COR-L47 (cell line): ENCODE measurements around the gene EYA4.

Source experiments
- DNase-seq: peaks from one replicate; lab custom pipeline; 2025; lab: John Stamatoyannopoulos, UW

Gene EYA4

GRCh38 chr6:133460101-133460500 is 218.9 kb downstream of the EYA4 start:
- DNase-seq, result no peak

- no peak for DNase-seq
Measured at GRCh38 chr6:133463790-133464189, 222.6 kb downstream of the EYA4 start.

- DNase-seq, result no peak
Measured at GRCh38 chr6:133466680-133467079, 225.5 kb downstream of the EYA4 start.

GRCh38 chr6:133467231-133467981 is 226.2 kb downstream of the EYA4 start:
- no peak for DNase-seq

- DNase-seq, result no peak
Measured at GRCh38 chr6:133467982-133468380, 226.8 kb downstream of the EYA4 start.

- no peak for DNase-seq
Measured at GRCh38 chr6:133468591-133468990, 227.4 kb downstream of the EYA4 start.

- DNase-seq, result no peak
Measured at GRCh38 chr6:133474516-133474915, 233.4 kb downstream of the EYA4 start.

- no peak for DNase-seq
Measured at GRCh38 chr6:133478673-133479072, 237.5 kb downstream of the EYA4 start.

- DNase-seq, result no peak
Measured at GRCh38 chr6:133487174-133487573, 246.0 kb downstream of the EYA4 start.

GRCh38 chr6:133495205-133495903 is 254.2 kb downstream of the EYA4 start:
- no peak for DNase-seq

- DNase-seq, result no peak
Measured at GRCh38 chr6:133499662-133500061, 258.5 kb downstream of the EYA4 start.

- DNase-seq, result no peak
Measured at GRCh38 chr6:133501675-133502270, 260.6 kb downstream of the EYA4 start.

- DNase-seq, result no peak
Measured at GRCh38 chr6:133502441-133503335, 261.5 kb downstream of the EYA4 start.

GRCh38 chr6:133503336-133503729 is 262.2 kb downstream of the EYA4 start:
- no peak for DNase-seq

- no peak for DNase-seq
Measured at GRCh38 chr6:133504158-133504557, 263.0 kb downstream of the EYA4 start.

- no peak for DNase-seq
Measured at GRCh38 chr6:133504761-133505160, 263.6 kb downstream of the EYA4 start.

GRCh38 chr6:133505681-133506080 is 264.5 kb downstream of the EYA4 start:
- no peak for DNase-seq

GRCh38 chr6:133512410-133513016 is 271.4 kb downstream of the EYA4 start:
- no peak for DNase-seq

- no peak for DNase-seq
Measured at GRCh38 chr6:133523816-133524215, 282.7 kb downstream of the EYA4 start.

GRCh38 chr6:133526436-133526835 is 285.3 kb downstream of the EYA4 start:
- no peak for DNase-seq

GRCh38 chr6:133528566-133528965 is 287.4 kb downstream of the EYA4 start:
- no peak for DNase-seq

- DNase-seq, result no peak
Measured at GRCh38 chr6:133532908-133533307, 291.8 kb downstream of the EYA4 start.
